HUES6 (cell line): Measurements from ENCODE around the gene BANK1.

ENCODE experiments used
- H3K27ac ChIP-seq: 2 replicates; pipeline ENCODE4 v1.7.0; 2013; ENCODE audit warnings: low read depth, mild to moderate bottlenecking, low read length, inconsistent platforms
- H3K27me3 ChIP-seq: 2 replicates; pipeline ENCODE4 v1.6.1; 2013; ENCODE audit warnings: low read length; ENCODE audit not compliant: control insufficient read depth, insufficient read depth
- H3K36me3 ChIP-seq: 2 replicates; pipeline ENCODE4 v1.6.1; 2013; ENCODE audit warnings: low read length; ENCODE audit not compliant: control insufficient read depth, insufficient read depth
- H3K4me1 ChIP-seq: 2 replicates; pipeline ENCODE4 v1.6.1; 2013; ENCODE audit warnings: low read length; ENCODE audit not compliant: control insufficient read depth, insufficient read depth
- H3K4me3 ChIP-seq: 2 replicates; pipeline ENCODE4 v1.5.1; 2013; ENCODE audit warnings: low read depth, low read length
- H3K9ac ChIP-seq: one replicate; pipeline ENCODE4 v1.6.1; 2013; ENCODE audit warnings: mild to moderate bottlenecking, low read length
- H3K9me3 ChIP-seq: 2 replicates; pipeline ENCODE4 v1.6.1; 2013; ENCODE audit warnings: low read depth, low read length; ENCODE audit not compliant: control insufficient read depth, insufficient read depth

BANK1 gene

GRCh38 chr4:102057122-102057521 lies 266.6 kb downstream of the BANK1 start:
- Histone ChIP-seq H3K27me3 (no peaks in the 10 kb centered on the region), H3K4me1 (no peaks in the 10 kb centered on the region), H3K36me3 (no peaks in the 10 kb centered on the region), H3K27ac (no peak overlapping the region), H3K9me3 (no peaks in the 10 kb centered on the region), H3K4me3 (no peak overlapping the region), H3K9ac (no peak overlapping the region)

DNA sequence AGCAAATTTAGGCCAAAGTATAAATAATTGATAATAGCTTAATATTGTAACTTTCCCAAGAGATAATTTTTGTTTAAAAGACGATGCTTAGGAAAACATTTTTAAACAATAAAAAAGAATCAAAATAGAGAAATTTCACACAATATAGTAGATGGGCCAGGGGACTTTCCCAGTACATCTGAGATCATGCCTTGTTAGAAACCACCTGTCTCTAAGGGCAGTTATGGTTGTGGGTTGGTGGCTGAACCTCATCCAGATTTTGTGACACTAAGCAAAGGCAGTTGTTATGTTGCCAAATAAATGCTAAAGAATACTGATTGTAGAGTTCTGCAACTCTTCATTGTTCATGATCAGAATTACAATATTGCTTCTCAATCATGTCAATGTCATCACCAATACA lies 270.6 kb downstream of the BANK1 start:
- Histone ChIP-seq H3K4me1 (no peaks in the 10 kb centered on the region), H3K9me3 (no peaks in the 10 kb centered on the region), H3K27me3 (no peaks in the 10 kb centered on the region), H3K4me3 (no peak overlapping the region), H3K9ac (no peak overlapping the region), H3K36me3 (no peaks in the 10 kb centered on the region), H3K27ac (no peak overlapping the region)

GRCh38 chr4:102064747-102065442 lies 274.4 kb downstream of the BANK1 start:
- Histone ChIP-seq H3K36me3 (no peaks in the 10 kb centered on the region), H3K9ac (no peak overlapping the region), H3K4me3 (no peak overlapping the region), H3K9me3 (no peaks in the 10 kb centered on the region), H3K27ac (no peak overlapping the region), H3K27me3 (no peaks in the 10 kb centered on the region), H3K4me1 (no peaks in the 10 kb centered on the region)

- Histone ChIP-seq H3K4me1 (no peaks in the 10 kb centered on the region), H3K27me3 (no peaks in the 10 kb centered on the region), H3K27ac (no peak overlapping the region), H3K4me3 (no peak overlapping the region), H3K36me3 (no peaks in the 10 kb centered on the region), H3K9ac (no peak overlapping the region), H3K9me3 (no peaks in the 10 kb centered on the region)
Measured at GRCh38 chr4:102076622-102077021, 286.1 kb downstream of the BANK1 start.

GRCh38 chr4:102080184-102080583 lies 289.7 kb downstream of the BANK1 start:
- H3K9ac ChIP-seq, result no peak overlapping the region
- no peaks in the 10 kb centered on the region for H3K36me3 ChIP-seq
- no peak overlapping the region for H3K27ac ChIP-seq
- no peaks in the 10 kb centered on the region for H3K9me3 ChIP-seq
- no peaks in the 10 kb centered on the region for H3K27me3 ChIP-seq
- H3K4me1 ChIP-seq, result no peaks in the 10 kb centered on the region
- no peak overlapping the region for H3K4me3 ChIP-seq

- Histone ChIP-seq H3K9me3 (peaks cover 16% of the 10 kb centered on the region), H3K27ac (no peak overlapping the region), H3K27me3 (no peaks in the 10 kb centered on the region), H3K9ac (no peak overlapping the region), H3K4me3 (no peak overlapping the region), H3K36me3 (no peaks in the 10 kb centered on the region), H3K4me1 (no peaks in the 10 kb centered on the region)
Measured at GRCh38 chr4:102089850-102090621, 299.5 kb downstream of the BANK1 start.

DNA sequence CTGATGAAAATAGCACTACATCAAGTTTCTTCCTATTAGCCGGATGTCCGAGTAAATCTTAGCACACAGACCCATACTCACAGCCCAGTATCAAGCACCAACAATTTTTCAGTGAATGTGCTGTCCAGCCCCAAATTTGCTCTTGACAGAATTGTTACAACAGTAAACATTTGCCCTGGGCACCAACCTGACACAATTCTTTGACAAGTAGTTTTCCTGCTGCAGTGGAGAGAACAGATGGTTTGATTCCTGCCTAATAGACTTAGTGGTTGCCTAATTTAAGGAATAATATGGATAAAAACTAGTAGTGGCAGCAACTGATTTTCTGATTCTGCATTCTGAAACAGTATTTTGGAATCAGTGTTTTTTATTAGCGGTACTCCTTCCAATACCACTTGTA lies 301.1 kb downstream of the BANK1 start:
- Histone ChIP-seq H3K4me3 (no peak overlapping the region), H3K36me3 (no peaks in the 10 kb centered on the region), H3K9ac (no peak overlapping the region), H3K4me1 (no peaks in the 10 kb centered on the region), H3K27me3 (no peaks in the 10 kb centered on the region), H3K9me3 (peaks cover 16% of the 10 kb centered on the region), H3K27ac (no peak overlapping the region)

- H3K27ac ChIP-seq, result no peak overlapping the region
- H3K9me3 ChIP-seq, result 0 out of 2 replicates have a peak, but pooled peaks cover under 1% of the 10 kb centered on the region
- no peaks in the 10 kb centered on the region for H3K36me3 ChIP-seq
- no peaks in the 10 kb centered on the region for H3K27me3 ChIP-seq
- H3K4me3 ChIP-seq, result no peak overlapping the region
- H3K4me1 ChIP-seq, result no peaks in the 10 kb centered on the region
- no peak overlapping the region for H3K9ac ChIP-seq
Measured at GRCh38 chr4:102094481-102094880, 304.0 kb downstream of the BANK1 start.

DNA sequence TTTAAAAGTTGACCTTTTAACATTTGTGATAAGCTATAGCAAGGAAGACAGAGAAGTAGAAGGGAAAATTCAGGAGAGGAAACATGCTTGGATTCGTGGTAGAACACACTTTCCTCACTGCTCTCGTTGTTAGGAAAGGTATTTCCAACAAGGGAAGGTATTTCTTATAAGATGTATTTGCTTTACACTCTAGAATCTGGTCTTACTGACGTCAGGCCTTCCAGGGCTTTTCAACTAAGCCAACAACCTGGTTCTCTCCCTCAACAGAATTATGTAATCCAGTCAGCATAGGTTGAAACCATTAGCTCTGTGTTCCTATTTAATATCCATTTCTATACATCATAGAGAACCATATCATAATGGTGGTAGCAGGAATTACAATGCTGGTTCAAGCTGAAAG lies 312.8 kb downstream of the BANK1 start:
- H3K4me3 ChIP-seq, result no peak overlapping the region

GRCh38 chr4:102104278-102104677 lies 313.7 kb downstream of the BANK1 start:
- no peaks in the 10 kb centered on the region for H3K36me3 ChIP-seq
- no peaks in the 10 kb centered on the region for H3K27me3 ChIP-seq
- H3K27ac ChIP-seq, result no peak overlapping the region
- H3K4me3 ChIP-seq, result no peak overlapping the region
- no peaks in the 10 kb centered on the region for H3K4me1 ChIP-seq
- H3K9ac ChIP-seq, result no peak overlapping the region
- H3K9me3 ChIP-seq, result peaks cover 16% of the 10 kb centered on the region

More for the DNA sequence above, 312.8 kb downstream of the BANK1 start:
- no peak overlapping the region for H3K9ac ChIP-seq
- H3K4me1 ChIP-seq, result no peaks in the 10 kb centered on the region
- H3K27ac ChIP-seq, result no peak overlapping the region
- no peaks in the 10 kb centered on the region for H3K36me3 ChIP-seq
- H3K9me3 ChIP-seq, result peaks cover 16% of the 10 kb centered on the region
- H3K27me3 ChIP-seq, result no peaks in the 10 kb centered on the region

- Histone ChIP-seq H3K36me3 (no peaks in the 10 kb centered on the region), H3K27ac (no peak overlapping the region), H3K27me3 (no peaks in the 10 kb centered on the region), H3K9me3 (peaks cover 16% of the 10 kb centered on the region), H3K4me3 (no peak overlapping the region), H3K4me1 (no peaks in the 10 kb centered on the region), H3K9ac (no peak overlapping the region)
Measured at GRCh38 chr4:102105983-102106382, 315.5 kb downstream of the BANK1 start.
